ENCODE data around the gene MAP4.
"Not testable (repeated sequence)": the region's sequence is repeated elsewhere in the genome, so short reads cannot be mapped to it uniquely, and the experiment has no call there.

Gene MAP4

GRCh38 chr3:47902746-47903145 is 113.5 kb downstream of the MAP4 start:
- no peak for DNase-seq (ENCODE audit: extremely low spot score, insufficient read length, low read depth)
- no peak for FAIRE-seq

DNA sequence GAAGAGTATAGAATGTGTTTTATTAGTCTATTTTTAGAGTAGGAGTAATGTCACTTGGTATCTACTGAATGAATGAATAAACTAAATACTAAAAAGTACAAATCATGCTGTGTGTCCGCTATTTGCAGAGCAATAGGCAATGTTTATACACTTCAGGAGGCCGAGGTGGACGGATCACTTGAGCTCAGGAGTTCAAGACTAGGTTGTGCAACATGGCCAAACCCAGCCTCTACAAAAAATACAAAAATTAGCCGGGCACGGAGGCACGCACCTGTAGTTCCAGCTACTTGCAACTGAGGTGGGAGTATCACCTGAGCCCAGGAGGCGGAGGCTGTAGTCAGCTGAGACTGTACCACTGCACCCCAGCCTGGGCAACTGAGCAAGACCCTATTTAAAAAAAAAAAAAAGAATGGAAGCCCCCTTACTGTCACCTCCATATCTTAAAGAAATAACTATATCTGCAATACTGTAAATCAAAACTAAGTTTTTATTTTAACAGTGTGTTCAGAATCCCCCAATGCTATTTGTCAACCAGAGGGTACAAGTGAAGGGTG is 114.9 kb downstream of the MAP4 start:
- FAIRE-seq (no peak), DNase-seq (ENCODE audit: extremely low spot score, insufficient read length, low read depth) (no peak)

DNA sequence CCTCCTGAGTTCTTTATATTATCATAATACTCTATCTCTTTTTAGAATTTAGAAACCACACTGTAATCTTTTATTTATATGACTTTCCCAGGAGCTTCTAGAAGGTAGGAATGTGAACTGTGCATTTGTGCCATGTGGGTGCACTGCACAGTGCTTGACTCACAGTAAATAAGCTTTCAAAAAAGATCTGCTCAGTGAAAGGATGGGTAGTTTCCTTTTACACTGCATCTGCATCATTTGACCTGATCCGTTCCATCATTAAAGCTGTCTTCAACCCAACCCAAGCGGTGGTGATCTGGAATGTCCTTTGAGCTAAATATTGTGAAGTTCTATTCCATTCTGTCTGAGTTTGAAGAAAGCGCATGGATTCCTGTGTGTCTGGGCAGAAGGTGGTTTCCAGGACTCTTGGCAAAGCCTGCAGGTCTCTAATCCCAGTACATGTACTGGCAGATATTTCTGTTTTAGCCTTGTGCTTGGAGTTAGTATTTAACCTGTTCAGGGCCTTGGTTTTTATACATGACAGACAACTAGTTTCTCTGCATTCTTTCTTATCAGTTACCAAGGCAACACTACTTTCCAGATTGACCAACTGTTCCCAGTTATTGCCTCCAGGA is 116.6 kb downstream of the MAP4 start:
- FAIRE-seq = no peak

DNA sequence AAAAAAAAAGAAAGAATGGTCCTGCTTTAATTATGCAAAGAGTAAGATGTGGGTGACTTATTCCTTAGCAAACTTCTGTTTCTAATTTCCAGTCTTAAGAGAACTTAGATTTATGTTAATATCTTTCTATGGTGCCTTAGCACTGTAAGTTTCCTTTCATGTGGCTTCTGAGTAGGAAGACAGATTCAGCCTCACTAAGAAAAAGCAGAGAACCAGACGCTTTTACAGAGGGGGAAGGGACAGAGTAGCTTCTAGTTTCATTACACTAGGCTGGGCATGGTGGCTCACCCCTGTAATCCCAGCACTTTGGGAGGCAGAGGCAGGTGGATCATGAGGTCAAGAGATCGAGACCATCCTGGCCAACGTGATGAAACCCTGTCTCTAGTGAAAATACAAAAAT is 118.3 kb downstream of the MAP4 start:
- FAIRE-seq (no peak), DNase-seq (ENCODE audit: extremely low spot score, insufficient read length, low read depth) (no peak)

More for the DNA sequence above, 116.6 kb downstream of the MAP4 start:
- DNase-seq (ENCODE audit: extremely low spot score, insufficient read length, low read depth) = no peak

- DNase-seq (ENCODE audit: extremely low spot score, insufficient read length, low read depth) = no peak
- no peak for FAIRE-seq
These were observed 119.5 kb downstream of the MAP4 start for GRCh38 chr3:47896736-47897135.

DNA sequence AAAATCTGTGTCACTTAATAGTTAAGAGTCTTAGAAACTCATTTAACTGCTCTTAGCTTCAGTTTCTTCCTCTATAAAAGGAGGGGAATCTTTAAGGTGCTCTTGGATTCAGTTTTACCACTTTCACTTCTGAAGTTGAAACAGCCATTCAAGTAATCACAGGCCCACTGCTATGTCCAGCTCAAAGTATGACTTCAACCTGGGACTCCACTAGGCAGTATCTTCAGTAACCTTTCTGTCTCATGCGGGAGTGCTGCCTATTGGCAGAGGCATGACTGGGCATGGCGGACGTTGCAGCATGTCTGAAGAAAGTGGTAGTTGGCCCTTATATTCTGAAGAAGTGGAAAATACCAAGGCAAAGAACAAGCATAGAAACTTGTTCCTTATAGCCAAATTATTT is 121.0 kb downstream of the MAP4 start:
- FAIRE-seq (no peak), DNase-seq (ENCODE audit: extremely low spot score, insufficient read length, low read depth) (no peak)

GRCh38 chr3:47892286-47893040 is 123.8 kb downstream of the MAP4 start:
- FAIRE-seq (no peak), DNase-seq (ENCODE audit: extremely low spot score, insufficient read length, low read depth) (no peak)

DNA sequence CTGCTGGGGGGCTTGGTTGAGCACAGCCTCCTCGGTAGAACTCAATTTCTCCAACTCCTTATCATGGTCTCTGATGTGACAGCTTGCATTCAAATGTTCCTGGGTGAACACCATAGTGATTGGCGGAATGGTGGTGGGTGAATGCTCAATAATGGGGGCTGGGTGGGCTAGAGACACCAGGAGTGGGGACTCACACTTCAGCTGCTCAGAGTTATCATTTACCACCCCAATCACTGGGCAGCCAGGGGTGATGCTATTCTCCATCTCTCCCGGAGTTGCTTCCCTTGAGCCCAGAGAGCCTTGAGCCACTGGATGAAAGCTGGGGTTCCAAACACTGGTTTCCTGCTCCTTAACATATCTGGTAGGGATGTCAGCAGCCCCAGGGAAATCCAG is 124.6 kb downstream of the MAP4 start:
- DNase-seq (ENCODE audit: extremely low spot score, insufficient read length, low read depth) = no peak
- no peak for FAIRE-seq

GRCh38 chr3:47890828-47891612 is 125.2 kb downstream of the MAP4 start:
- no peak for FAIRE-seq
- DNase-seq (ENCODE audit: extremely low spot score, insufficient read length, low read depth) = no peak

DNA sequence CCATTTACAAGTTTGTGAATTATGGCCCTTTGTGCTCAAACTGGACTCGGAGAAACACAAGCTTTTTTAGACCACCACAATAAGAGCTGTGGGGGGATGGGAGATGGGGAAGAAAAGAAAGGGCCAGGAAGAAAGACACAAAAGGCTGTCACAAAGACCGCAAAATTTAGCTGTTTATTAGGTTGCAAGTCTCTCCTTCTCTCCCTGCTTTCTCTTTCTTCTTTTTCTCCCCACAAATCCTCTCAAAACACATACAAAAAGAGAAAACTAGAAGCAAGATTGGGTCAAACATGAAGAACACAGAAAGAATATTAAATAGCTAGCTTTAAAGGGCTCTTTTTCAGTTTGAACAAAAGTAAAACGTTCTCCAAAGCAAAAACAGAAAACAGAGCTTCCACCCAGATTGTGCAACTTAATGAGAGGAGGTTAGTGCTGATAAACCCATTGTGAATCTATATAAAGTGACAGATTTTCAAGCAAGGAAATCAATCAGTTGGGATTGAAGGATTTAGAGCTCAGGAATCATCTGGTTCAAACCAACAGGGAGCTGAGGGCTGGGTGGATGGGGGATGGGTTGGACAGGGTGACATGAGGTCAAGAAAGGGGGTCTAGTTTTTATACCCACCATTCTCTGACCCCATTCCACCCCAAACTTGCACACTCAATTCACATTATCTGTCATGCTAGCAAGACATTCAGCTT is 125.9 kb downstream of the MAP4 start:
- FAIRE-seq (no peak), DNase-seq (ENCODE audit: extremely low spot score, insufficient read length, low read depth) (no peak)

DNA sequence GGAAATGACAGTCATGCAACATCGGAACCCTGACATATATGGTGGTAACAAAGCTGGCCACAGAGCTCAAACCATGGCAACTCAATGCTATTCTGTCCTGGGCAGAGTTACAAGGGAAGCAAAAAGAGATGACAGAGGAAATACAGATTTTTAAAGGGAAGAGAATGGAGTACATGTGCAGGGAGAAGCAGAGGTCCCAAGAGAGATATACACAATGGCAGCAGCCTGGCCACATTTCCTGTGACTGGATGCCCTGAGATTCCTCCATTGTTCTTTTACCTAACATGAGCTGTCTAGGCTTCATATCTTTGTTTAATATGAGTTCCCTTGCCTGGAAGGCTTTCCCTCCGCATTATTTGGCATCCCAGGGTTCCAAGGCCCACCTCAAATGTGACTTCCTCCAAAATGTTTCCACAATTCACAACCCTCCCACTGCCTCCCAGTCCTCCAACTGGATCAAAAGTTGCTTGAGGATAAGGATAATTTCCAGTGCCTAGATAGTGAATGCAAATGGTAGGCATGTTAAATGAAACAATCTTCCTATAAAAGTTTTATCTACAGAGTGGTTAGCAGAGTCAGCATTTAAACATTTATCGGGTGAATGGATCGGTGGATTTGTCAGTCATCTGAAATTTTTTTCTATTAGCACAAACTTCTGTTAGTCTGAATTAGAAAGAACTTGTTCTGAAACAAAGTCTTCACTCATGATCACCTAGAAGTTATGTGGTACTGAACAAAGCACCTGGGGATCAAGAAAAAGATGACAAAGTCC is 127.0 kb downstream of the MAP4 start:
- DNase-seq (ENCODE audit: extremely low spot score, insufficient read length, low read depth) (no peak), FAIRE-seq (no peak)

- not testable (repeated sequence) for FAIRE-seq; DNase-seq (ENCODE audit: extremely low spot score, insufficient read length, low read depth)
These were observed 128.2 kb downstream of the MAP4 start for GRCh38 chr3:47887991-47888390.

GRCh38 chr3:47885168-47885567 is 131.0 kb downstream of the MAP4 start:
- DNase-seq (ENCODE audit: extremely low spot score, insufficient read length, low read depth) (no peak), FAIRE-seq (no peak)

GRCh38 chr3:47884603-47885002 is 131.6 kb downstream of the MAP4 start:
- FAIRE-seq (no peak), DNase-seq (ENCODE audit: extremely low spot score, insufficient read length, low read depth) (no peak)

DNA sequence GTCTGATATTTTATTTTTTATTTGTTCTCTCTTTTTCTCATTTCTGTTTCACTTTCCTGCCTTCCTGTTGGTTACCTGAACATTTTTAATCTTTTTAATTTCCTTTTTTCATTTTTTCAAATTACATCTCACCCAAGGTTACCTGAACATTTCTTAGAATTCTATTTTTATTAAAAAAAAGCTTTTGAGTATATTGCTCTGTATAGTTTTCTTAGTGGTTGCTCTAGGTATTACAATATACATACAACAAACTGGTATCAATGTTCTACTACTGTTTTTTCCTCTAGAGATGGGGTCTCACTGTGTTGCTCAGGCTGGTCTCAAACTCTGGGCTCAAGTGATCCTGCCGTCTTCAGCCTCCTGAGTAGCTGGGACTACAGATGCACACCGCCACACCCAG is 133.9 kb downstream of the MAP4 start:
- FAIRE-seq (no peak), DNase-seq (ENCODE audit: extremely low spot score, insufficient read length, low read depth) (no peak)

- no peak for FAIRE-seq
- no peak for DNase-seq (ENCODE audit: extremely low spot score, insufficient read length, low read depth)
These were observed 138.5 kb downstream of the MAP4 start for GRCh38 chr3:47877719-47878118.

- FAIRE-seq (no peak), DNase-seq (ENCODE audit: extremely low spot score, insufficient read length, low read depth) (no peak)
These were observed 138.9 kb downstream of the MAP4 start for GRCh38 chr3:47877290-47877689.

DNA sequence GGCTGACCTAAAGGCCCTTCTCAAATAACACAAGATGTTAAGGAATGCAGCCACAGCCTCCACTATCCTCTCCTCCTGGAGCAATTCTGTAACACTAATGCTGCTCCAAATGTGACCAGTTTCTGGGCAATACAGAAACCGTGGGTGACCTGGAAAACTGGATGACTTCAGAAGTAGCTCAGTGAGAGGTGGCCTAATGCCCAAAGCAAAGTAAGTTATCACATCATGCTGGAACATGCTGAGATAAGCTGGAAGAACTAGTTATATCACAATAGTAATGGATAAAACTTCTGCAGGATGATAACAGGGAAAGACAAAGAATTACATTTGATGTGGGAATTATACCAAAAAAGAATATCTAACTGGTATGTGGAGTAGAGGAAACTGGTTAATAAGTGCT is 141.3 kb downstream of the MAP4 start:
- no peak for FAIRE-seq
- DNase-seq (ENCODE audit: extremely low spot score, insufficient read length, low read depth) = no peak

GRCh38 chr3:47874438-47874837 is 141.8 kb downstream of the MAP4 start:
- DNase-seq (ENCODE audit: extremely low spot score, insufficient read length, low read depth) = no peak
- FAIRE-seq = no peak

DNA sequence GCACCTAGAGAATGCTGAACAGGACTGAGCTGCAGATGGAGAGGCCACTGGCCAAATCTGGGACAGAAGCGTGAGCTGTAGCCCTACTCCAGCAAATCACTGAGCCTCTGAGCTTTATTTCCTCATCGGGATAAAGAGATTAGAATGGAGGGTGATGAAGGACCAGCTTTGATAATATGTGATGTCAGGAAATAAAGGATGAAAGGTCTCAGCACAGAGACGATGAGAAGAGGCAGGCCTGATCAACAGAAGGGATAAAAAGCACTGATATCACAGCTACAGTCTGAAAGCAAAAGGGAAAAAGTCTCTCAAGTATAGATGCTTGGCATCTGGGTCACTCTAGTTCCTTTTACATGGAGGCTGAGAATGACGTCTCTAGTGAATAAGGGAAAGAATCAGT is 143.3 kb downstream of the MAP4 start:
- DNase-seq (ENCODE audit: extremely low spot score, insufficient read length, low read depth) = no peak
- FAIRE-seq = no peak
